T-cell (primary cell): Measurements from ENCODE around the gene ADGRE2. TPM values are rescaled to one million over a fixed set of nuclear protein-coding genes. Genes with fewer than 3 reads are reported as not detected.
"Not testable (repeated sequence)": the region's sequence is repeated elsewhere in the genome, so short reads cannot be mapped to it uniquely, and the experiment has no call there.

Experiments used
- ATAC-seq, 4 experiments: fragments of 200-7000 bp in 3 of 4; fragments of 150-1000 bp in 1 of 4; cut with Tn5 transposase; replicated peaks in 1 of 4; 1 replicate in 3 of 4; 2 replicates in 1 of 4; pipeline ENCODE4 v1.10.0; 2021; ENCODE audit warnings: moderate library complexity in 3 of 4, mild to moderate bottlenecking in 2 of 4, moderate number of reproducible peaks in 1 of 4
- CTCF ChIA-PET, 2 donors: fragments of 300-600 bp; sonication (Branson Sonifier 250); formaldehyde crosslinking; loops; one replicate each; lab custom pipeline; 2022; ENCODE audit warnings: antibody characterized with exemption in 2 of 2; lab: Charles Lee
- POLR2A ChIA-PET, 2 donors: fragments of 300-600 bp; sonication (Branson Sonifier 250); formaldehyde crosslinking; loops; one replicate each; lab custom pipeline; 2022; ENCODE audit warnings: antibody characterized with exemption in 2 of 2; lab: Charles Lee
- DNase-seq, 35 experiments: peaks; one replicate each; pipeline versions ENCODE4 v3.0.0 to v3.0.0-alpha.2; 2013 to 2023
- H3K27ac ChIP-seq: one replicate; pipeline ENCODE4 v1.5.1; 2013; ENCODE audit warnings: low read length
- H3K27me3 ChIP-seq, 2 experiments: replicated peaks in 1 of 2; 1 replicate in 1 of 2; 2 replicates in 1 of 2; pipeline versions ENCODE4 v1.6.1 to v1.7.0; 2013; ENCODE audit warnings: low read length in 1 of 2, mixed read lengths in 1 of 2; ENCODE audit not compliant: control insufficient read depth in 2 of 2, insufficient read depth in 2 of 2; ENCODE audit errors: extremely low read depth in 1 of 2
- H3K36me3 ChIP-seq, 2 donors: 1 replicate in 1 of 2; 2 replicates in 1 of 2; pipeline versions ENCODE4 v1.6.1 to v1.7.0; 2013; ENCODE audit warnings: low read length in 1 of 2; ENCODE audit not compliant: control insufficient read depth in 2 of 2, insufficient read depth in 1 of 2; ENCODE audit errors: extremely low read depth in 1 of 2
- H3K4me1 ChIP-seq, 2 experiments: 1 replicate in 1 of 2; 2 replicates in 1 of 2; pipeline versions ENCODE4 v1.6.1 to v1.7.0; 2013; ENCODE audit warnings: low read length in 2 of 2, mixed read lengths in 1 of 2; ENCODE audit not compliant: insufficient read depth in 2 of 2, control insufficient read depth in 1 of 2; ENCODE audit errors: extremely low read depth in 1 of 2
- H3K4me3 ChIP-seq, 2 donors: 1 replicate in 1 of 2; 2 replicates in 1 of 2; pipeline versions ENCODE4 v1.5.1 to v1.7.0; 2013; ENCODE audit warnings: mild to moderate bottlenecking in 2 of 2, low read length in 1 of 2, moderate library complexity in 1 of 2; ENCODE audit not compliant: control insufficient read depth in 1 of 2; ENCODE audit errors: extremely low read depth in 1 of 2
- H3K9me3 ChIP-seq: 2 replicates; pipeline ENCODE4 v1.7.0; 2013
- H3K27ac Mint-ChIP-seq, 2 donors: one replicate each; pipeline ENCODE4 v1.8.0; 2020 to 2021; ENCODE audit warnings: mild to moderate bottlenecking in 2 of 2, mixed read lengths in 2 of 2
- H3K27me3 Mint-ChIP-seq, 2 donors: one replicate each; pipeline ENCODE4 v1.8.0; 2021 to 2022; ENCODE audit warnings: mixed read lengths in 2 of 2
- H3K36me3 Mint-ChIP-seq: one replicate; pipeline ENCODE4 v1.8.0; 2021; ENCODE audit warnings: mixed read lengths
- H3K4me1 Mint-ChIP-seq, 3 donors: one replicate each; pipeline ENCODE4 v1.8.0; 2020 to 2022; ENCODE audit warnings: mixed read lengths in 3 of 3, mild to moderate bottlenecking in 1 of 3
- H3K4me3 Mint-ChIP-seq, 3 donors: one replicate each; pipeline ENCODE4 v1.8.0; 2020 to 2022; ENCODE audit warnings: mild to moderate bottlenecking in 3 of 3, mixed read lengths in 3 of 3, moderate library complexity in 3 of 3
- H3K9me3 Mint-ChIP-seq, 3 donors: one replicate each; pipeline ENCODE4 v1.8.0; 2020 to 2022; ENCODE audit warnings: mixed read lengths in 3 of 3
- WGBS: methylation state at CpG from one replicate; pipeline ENCODE4 v1.1.5; 2013; ENCODE audit warnings: missing lambda C conversion rate; ENCODE audit not compliant: insufficient coverage; 5-methylcytosine and 5-hydroxymethylcytosine counted together
- total RNA-seq, 35 experiments: library from RNA in 6 of 35; stranded (reverse) in 6 of 35; fragments of 120-200 nt in 1 of 35; gene quantifications; one replicate each; pipeline versions ENCODE4 v1.2.1 to v1.2.4 and lab custom pipeline; 2013 to 2026

ADGRE2 gene
- total RNA-seq, 5 donors from 2014 or later (not counting 1 experiment from before 2014, with no cell fraction given), result 0.62 to 5.4 (median 0.82) TPM

DNA sequence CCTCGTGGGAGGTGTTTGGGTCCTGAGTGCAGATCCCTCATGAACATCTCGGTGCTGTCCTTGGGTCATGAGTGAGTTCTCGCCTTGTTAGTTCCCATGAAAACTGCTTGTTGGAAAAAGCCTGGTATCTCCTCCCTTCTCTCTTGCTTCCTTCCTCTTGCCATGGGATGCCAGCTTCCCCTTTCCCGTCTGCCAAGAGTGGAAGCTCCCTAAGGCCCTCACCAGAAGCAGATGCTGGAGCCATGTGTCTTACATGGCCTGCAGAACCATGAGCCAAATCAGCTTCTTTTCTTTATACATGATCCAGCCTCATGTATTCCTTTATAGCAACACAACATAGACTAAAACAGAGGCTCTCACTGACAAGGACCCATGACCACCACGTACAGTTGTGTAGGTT, 8.2 kb downstream of the ADGRE2 start:
- H3K27me3 Mint-ChIP-seq, result peaks cover 10 to 33% of the 10 kb centered on the region in 2 donors
- Histone ChIP-seq H3K27ac (no peak overlapping the region), H3K27me3 (peaks cover 0 to 43% of the 10 kb centered on the region in 2 experiments), H3K4me3 (no peak overlapping the region), H3K36me3 (no peaks in the 10 kb centered on the region), H3K4me1 (peaks cover 0 to under 1% of the 10 kb centered on the region in 2 experiments), H3K9me3 (no peaks in the 10 kb centered on the region)
- ChIA-PET POLR2A (no interaction called here), CTCF (no interaction called here)
- H3K4me1 Mint-ChIP-seq, result no peaks in the 10 kb centered on the region
- H3K4me3 Mint-ChIP-seq, result no peak overlapping the region
- H3K27ac Mint-ChIP-seq, result no peak overlapping the region
- ATAC-seq (no peak), DNase-seq (no peak)
- no peaks in the 10 kb centered on the region for H3K36me3 Mint-ChIP-seq
- WGBS, result 90% methylated on average over 2 of the region's 5 CpGs
- no peaks in the 10 kb centered on the region for H3K9me3 Mint-ChIP-seq

- ChIA-PET POLR2A (no interaction called here), CTCF (no interaction called here)
- no peak overlapping the region for H3K27ac Mint-ChIP-seq
- H3K9me3 Mint-ChIP-seq, result no peaks in the 10 kb centered on the region
- Histone ChIP-seq H3K4me1 (no peaks in the 10 kb centered on the region), H3K27me3 (peaks cover 0 to 45% of the 10 kb centered on the region in 2 experiments), H3K9me3 (no peaks in the 10 kb centered on the region), H3K36me3 (no peaks in the 10 kb centered on the region), H3K27ac (no peak overlapping the region), H3K4me3 (no peak overlapping the region)
- no peak for DNase-seq
- H3K4me3 Mint-ChIP-seq, result no peak overlapping the region
- no peak for ATAC-seq
- peaks cover 14 to 35% of the 10 kb centered on the region in 2 donors for H3K27me3 Mint-ChIP-seq
- 93% methylated on average over 4 of the region's 5 CpGs for WGBS
- no peaks in the 10 kb centered on the region for H3K4me1 Mint-ChIP-seq
- H3K36me3 Mint-ChIP-seq, result no peaks in the 10 kb centered on the region
Observed at GRCh38 chr19:14769201-14769600, 9.2 kb downstream of the ADGRE2 start.

DNA sequence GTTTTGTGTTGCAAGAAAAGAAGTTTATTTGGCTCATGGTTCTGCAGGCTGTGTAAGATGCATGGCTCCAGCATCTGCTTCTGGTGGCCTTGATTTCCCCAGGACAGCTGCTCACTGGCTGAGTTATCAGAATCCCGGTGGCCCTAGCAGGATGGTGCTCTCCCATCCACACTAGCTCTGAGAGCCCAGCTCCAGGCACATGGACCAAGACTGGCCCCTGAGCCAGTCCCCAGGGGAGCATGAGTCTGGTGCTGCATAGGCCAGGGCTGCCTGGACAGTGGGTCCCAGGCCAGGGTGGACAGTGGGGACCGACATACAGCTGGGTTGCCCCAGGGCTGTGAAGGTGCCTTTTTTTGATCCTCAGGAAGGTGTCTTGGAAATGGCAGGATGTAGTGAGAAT, 10.4 kb downstream of the ADGRE2 start:
- H3K9me3 ChIP-seq, result no peaks in the 10 kb centered on the region
- H3K4me1 Mint-ChIP-seq, result no peaks in the 10 kb centered on the region
- H3K27ac Mint-ChIP-seq, result no peak overlapping the region
- CTCF ChIA-PET, result no interaction called here
- H3K27ac ChIP-seq, result no peak overlapping the region
- no peak for ATAC-seq
- no peak overlapping the region for H3K4me3 Mint-ChIP-seq
- 84% methylated on average over 2 of the region's 2 CpGs for WGBS
- H3K4me3 ChIP-seq, result no peak overlapping the region
- no peaks in the 10 kb centered on the region for H3K9me3 Mint-ChIP-seq
- no peak for DNase-seq
- H3K27me3 ChIP-seq, result peaks cover 0 to 42% of the 10 kb centered on the region in 2 experiments
- no peaks in the 10 kb centered on the region for H3K36me3 ChIP-seq
- no peaks in the 10 kb centered on the region for H3K36me3 Mint-ChIP-seq
- peaks cover 14 to 30% of the 10 kb centered on the region in 2 donors for H3K27me3 Mint-ChIP-seq
- POLR2A ChIA-PET, result no interaction called here
- H3K4me1 ChIP-seq, result no peaks in the 10 kb centered on the region

- no peaks in the 10 kb centered on the region for H3K9me3 ChIP-seq
- ChIA-PET POLR2A (no interaction called here), CTCF (no interaction called here)
- H3K27me3 ChIP-seq, result peaks cover 0 to 42% of the 10 kb centered on the region in 2 experiments
- H3K27ac ChIP-seq, result no peak overlapping the region
- H3K4me3 Mint-ChIP-seq, result no peak overlapping the region
- no peak for DNase-seq
- no peak overlapping the region for H3K4me3 ChIP-seq
- no peaks in the 10 kb centered on the region for H3K36me3 Mint-ChIP-seq
- no peaks in the 10 kb centered on the region for H3K4me1 ChIP-seq
- no peak for ATAC-seq
- 70% methylated on average over 2 of the region's 2 CpGs for WGBS
- H3K36me3 ChIP-seq, result no peaks in the 10 kb centered on the region
- H3K27ac Mint-ChIP-seq, result no peak overlapping the region
- peaks cover 14 to 30% of the 10 kb centered on the region in 2 donors for H3K27me3 Mint-ChIP-seq
- H3K9me3 Mint-ChIP-seq, result no peaks in the 10 kb centered on the region
- no peaks in the 10 kb centered on the region for H3K4me1 Mint-ChIP-seq
Observed at GRCh38 chr19:14767466-14767971, 10.8 kb downstream of the ADGRE2 start.

DNA sequence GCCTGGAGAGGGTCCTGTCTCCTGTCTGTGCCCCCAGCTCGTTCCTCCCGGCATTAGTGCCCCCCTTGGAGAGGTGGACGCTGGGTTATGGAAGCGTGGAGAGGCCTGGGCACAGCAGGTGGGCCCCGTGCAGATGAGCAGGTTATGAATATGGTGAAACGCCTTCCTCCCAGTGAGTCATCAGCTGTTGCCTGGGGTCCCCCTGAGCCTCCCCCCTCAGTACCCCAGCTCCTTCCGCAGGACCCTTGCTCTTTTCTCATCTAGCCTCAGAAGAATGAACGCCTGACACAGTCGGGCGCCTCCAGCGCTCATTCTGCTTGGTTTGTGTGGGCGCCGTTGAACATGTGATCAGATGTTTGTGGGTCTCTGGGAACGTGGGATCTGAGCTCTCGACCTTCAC, 12.5 kb downstream of the ADGRE2 start:
- POLR2A ChIA-PET, result interaction anchor here in 1 of 2 donors (0.7 kb wide), 1 partner anchor 368 kb away, joined by 8 read pairs; no protein-coding TSS in a partner anchor
- peaks cover 14 to 26% of the 10 kb centered on the region in 2 donors for H3K27me3 Mint-ChIP-seq
- H3K4me1 Mint-ChIP-seq, H3K36me3 Mint-ChIP-seq, H3K4me1 ChIP-seq, H3K4me3 ChIP-seq, DNase-seq, H3K9me3 ChIP-seq, H3K27ac ChIP-seq, H3K4me3 Mint-ChIP-seq, H3K27ac Mint-ChIP-seq, H3K9me3 Mint-ChIP-seq, CTCF ChIA-PET, H3K36me3 ChIP-seq: not testable (repeated sequence)
- ATAC-seq, result peak in 1 of 4 experiments; percentile 56
- peaks cover 0 to 36% of the 10 kb centered on the region in 2 experiments for H3K27me3 ChIP-seq
- WGBS, result 60% methylated on average over 1 of the region's 15 CpGs

DNA sequence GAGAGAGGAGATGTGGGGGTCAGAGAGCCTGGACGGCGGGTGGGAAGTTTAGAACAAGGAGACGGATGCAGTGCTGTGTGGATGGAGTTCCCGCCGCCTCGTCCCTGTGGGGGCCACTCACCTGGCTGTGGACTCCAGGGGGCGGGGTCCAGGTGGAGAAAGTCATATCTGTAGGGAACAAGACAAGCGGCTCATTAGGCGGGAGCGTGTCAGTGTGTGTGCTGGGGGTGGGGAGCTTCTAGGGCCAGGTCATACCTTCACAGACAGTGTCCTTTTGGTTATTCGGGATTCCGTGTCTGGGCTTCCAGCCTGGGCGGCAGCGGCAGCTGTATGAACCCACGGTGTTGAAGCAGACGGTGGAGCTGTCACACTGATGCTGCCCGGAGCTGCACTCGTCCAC, 13.0 kb downstream of the ADGRE2 start:
- H3K9me3 Mint-ChIP-seq, H3K9me3 ChIP-seq, H3K27ac ChIP-seq, H3K4me1 Mint-ChIP-seq, H3K27ac Mint-ChIP-seq, CTCF ChIA-PET, H3K4me3 ChIP-seq, H3K4me1 ChIP-seq, DNase-seq, H3K36me3 Mint-ChIP-seq, H3K36me3 ChIP-seq, H3K4me3 Mint-ChIP-seq: not testable (repeated sequence)
- peaks cover 14 to 26% of the 10 kb centered on the region in 2 donors for H3K27me3 Mint-ChIP-seq
- ATAC-seq, result peak in 1 of 4 experiments; percentile 65
- WGBS, result no CpG with 5 or more reads among the region's 18 CpGs
- peaks cover 0 to 36% of the 10 kb centered on the region in 2 experiments for H3K27me3 ChIP-seq
- POLR2A ChIA-PET, result interaction anchor here in 1 of 2 donors (0.7 kb wide), 1 partner anchor 367 kb away, joined by 8 read pairs; no protein-coding TSS in a partner anchor
